ENCODE results near the gene RSRC1.

RSRC1 gene

DNA sequence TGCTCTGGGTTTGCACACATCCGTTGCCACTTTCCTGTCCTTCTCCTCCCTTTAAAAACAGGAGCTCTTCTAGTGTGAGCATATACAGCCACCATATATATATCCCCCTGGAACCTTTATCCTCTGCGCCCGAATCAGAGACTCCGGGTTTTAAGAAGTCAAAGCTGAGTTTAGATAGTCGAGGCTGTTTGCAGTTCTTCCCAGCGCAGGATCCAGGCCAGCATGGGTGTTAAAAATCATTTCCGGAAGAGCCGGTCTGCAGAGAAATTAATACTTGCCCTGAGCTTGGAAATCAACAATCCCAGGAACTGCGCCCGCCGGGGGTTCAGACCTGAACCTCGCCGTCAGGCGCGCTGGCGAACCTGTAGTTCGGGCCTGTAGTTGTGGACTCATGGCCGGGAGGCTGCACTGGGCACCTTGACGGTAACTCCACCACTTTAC is 6.0 kb upstream of the RSRC1 start:
- Histone ChIP-seq H3K27ac (ENCODE audit: low read depth, low read length) (no peak overlapping the region), H3K79me2 (ENCODE audit: control insufficient read depth, low read length) (peaks cover 40% of the 10 kb centered on the region), H3K27me3 (ENCODE audit: control insufficient read depth, low read length) (no peaks in the 10 kb centered on the region), H3K9me3 (ENCODE audit: control insufficient read depth, insufficient read depth, low read length) (no peaks in the 10 kb centered on the region), H3K9me2 (replicated peaks; ENCODE audit: control insufficient read depth, low read length) (no peaks in the 10 kb centered on the region), H4K20me1 (ENCODE audit: control insufficient read depth, insufficient read depth, low read depth, low read length) (no peaks in the 10 kb centered on the region), H3K4me3 (ENCODE audit: low read length) (peak overlapping the region; percentile 50), H3K36me3 (ENCODE audit: control insufficient read depth, low read length) (peaks cover 12% of the 10 kb centered on the region), H3K4me2 (ENCODE audit: low read length) (peak overlapping the region; percentile 50), H3K4me1 (ENCODE audit: control insufficient read depth, low read length) (peaks cover 33% of the 10 kb centered on the region), H3F3A (ENCODE audit: control insufficient read depth, insufficient read depth) (peaks cover 9% of the 10 kb centered on the region)
- TF ChIP-seq EZH2phosphoT487 (IDR thresholded peaks at IDR 0.05; ENCODE audit: borderline replicate concordance, low read length): no peak

DNA sequence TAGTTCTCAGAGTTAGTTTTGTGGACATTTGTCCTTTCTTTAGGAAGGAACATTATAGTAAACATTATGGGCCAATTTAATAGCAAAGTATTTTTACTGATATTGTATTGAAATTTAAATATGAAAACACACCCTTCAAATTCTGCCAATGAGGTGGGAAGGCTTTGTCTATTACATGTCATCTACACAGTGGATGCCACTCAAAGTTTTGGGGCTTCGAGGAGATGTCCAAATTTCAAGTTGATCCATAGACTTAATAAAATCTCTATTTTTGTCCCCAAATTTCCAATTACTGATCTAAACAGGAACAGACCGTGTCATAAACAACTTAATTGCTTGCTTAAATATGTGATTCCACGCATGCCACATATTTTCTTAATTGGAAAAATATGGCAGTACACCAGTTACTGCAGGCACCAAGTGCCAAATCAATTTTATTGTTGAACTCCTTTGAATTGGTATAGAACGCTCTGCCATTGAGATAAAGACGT is 5.4 kb upstream of the RSRC1 start:
- H3K9me3 ChIP-seq (ENCODE audit: control insufficient read depth, insufficient read depth, low read length): no peaks in the 10 kb centered on the region
- H3K4me3 ChIP-seq (ENCODE audit: low read length): peak overlapping the region; percentile 50
- peaks cover 9% of the 10 kb centered on the region for H3F3A ChIP-seq (ENCODE audit: control insufficient read depth, insufficient read depth)
- no peaks in the 10 kb centered on the region for H3K27me3 ChIP-seq (ENCODE audit: control insufficient read depth, low read length)
- TF ChIP-seq, protein P1, sequence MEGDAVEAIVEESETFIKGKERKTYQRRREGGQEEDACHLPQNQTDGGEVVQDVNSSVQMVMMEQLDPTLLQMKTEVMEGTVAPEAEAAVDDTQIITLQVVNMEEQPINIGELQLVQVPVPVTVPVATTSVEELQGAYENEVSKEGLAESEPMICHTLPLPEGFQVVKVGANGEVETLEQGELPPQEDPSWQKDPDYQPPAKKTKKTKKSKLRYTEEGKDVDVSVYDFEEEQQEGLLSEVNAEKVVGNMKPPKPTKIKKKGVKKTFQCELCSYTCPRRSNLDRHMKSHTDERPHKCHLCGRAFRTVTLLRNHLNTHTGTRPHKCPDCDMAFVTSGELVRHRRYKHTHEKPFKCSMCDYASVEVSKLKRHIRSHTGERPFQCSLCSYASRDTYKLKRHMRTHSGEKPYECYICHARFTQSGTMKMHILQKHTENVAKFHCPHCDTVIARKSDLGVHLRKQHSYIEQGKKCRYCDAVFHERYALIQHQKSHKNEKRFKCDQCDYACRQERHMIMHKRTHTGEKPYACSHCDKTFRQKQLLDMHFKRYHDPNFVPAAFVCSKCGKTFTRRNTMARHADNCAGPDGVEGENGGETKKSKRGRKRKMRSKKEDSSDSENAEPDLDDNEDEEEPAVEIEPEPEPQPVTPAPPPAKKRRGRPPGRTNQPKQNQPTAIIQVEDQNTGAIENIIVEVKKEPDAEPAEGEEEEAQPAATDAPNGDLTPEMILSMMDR (IDR thresholded peaks at IDR 0.05; ENCODE audit: low read depth, low read length, poor library complexity, severe bottlenecking): no peak
- TF ChIP-seq EZH2phosphoT487 (IDR thresholded peaks at IDR 0.05; ENCODE audit: borderline replicate concordance, low read length): no peak
- H3K4me2 ChIP-seq (ENCODE audit: low read length): peak overlapping the region; percentile 50
- no peaks in the 10 kb centered on the region for H3K9me2 ChIP-seq (replicated peaks; ENCODE audit: control insufficient read depth, low read length)
- H4K20me1 ChIP-seq (ENCODE audit: control insufficient read depth, insufficient read depth, low read depth, low read length): no peaks in the 10 kb centered on the region
- peaks cover 7% of the 10 kb centered on the region for H3K36me3 ChIP-seq (ENCODE audit: control insufficient read depth, low read length)
- peaks cover 46% of the 10 kb centered on the region for H3K79me2 ChIP-seq (ENCODE audit: control insufficient read depth, low read length)
- H3K4me1 ChIP-seq (ENCODE audit: control insufficient read depth, low read length): peaks cover 36% of the 10 kb centered on the region
- no peak overlapping the region for H3K27ac ChIP-seq (ENCODE audit: low read depth, low read length)

DNA sequence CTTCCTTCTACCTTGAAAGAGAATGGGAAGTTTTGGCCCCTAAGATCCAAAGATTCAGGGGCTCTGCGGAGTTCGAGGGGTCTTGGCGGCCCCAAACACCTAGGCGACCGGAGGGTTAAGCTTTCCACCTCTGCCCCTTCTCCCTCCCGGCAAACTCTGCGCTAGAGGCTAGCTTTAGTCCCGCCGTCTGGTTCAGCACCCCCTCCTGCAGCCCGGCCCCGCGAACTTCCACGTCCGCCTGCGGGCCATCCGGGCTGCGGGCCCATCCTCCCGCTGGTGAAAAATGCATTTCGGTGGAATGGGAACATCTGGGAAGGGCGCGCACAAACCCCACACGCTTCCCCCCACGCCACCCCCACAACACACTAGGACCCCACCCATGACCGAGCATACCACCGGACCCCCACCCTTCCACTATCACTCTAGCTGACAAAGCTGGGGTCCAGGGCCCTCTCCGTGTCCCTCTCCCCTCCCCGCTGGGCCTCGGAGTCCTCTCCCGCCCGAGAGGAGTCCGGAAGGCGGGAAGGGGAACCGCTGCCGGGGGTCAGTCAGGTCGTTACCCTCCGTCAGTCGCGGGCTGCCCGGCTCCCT is 4.7 kb upstream of the RSRC1 start:
- Histone ChIP-seq H3K9me3 (ENCODE audit: control insufficient read depth, insufficient read depth, low read length) (no peaks in the 10 kb centered on the region), H3K4me1 (ENCODE audit: control insufficient read depth, low read length) (peaks cover 36% of the 10 kb centered on the region), H3K27ac (ENCODE audit: low read depth, low read length) (0 out of 2 replicates have a peak overlapping the region, but pooled peaks have one; percentile 69), H3K79me2 (ENCODE audit: control insufficient read depth, low read length) (peaks cover 53% of the 10 kb centered on the region), H3K36me3 (ENCODE audit: control insufficient read depth, low read length) (peaks cover 4% of the 10 kb centered on the region), H4K20me1 (ENCODE audit: control insufficient read depth, insufficient read depth, low read depth, low read length) (no peaks in the 10 kb centered on the region), H3K4me2 (ENCODE audit: low read length) (peak overlapping the region; percentile 95), H3K9me2 (replicated peaks; ENCODE audit: control insufficient read depth, low read length) (no peaks in the 10 kb centered on the region), H3F3A (ENCODE audit: control insufficient read depth, insufficient read depth) (peaks cover 9% of the 10 kb centered on the region), H3K4me3 (ENCODE audit: low read length) (peak overlapping the region; percentile 79), H3K27me3 (ENCODE audit: control insufficient read depth, low read length) (no peaks in the 10 kb centered on the region)
- TF ChIP-seq EZH2phosphoT487 (IDR thresholded peaks at IDR 0.05; ENCODE audit: borderline replicate concordance, low read length): no peak
- TF ChIP-seq, protein P1 (IDR thresholded peaks at IDR 0.05; ENCODE audit: low read depth, low read length, poor library complexity, severe bottlenecking): no peak

DNA sequence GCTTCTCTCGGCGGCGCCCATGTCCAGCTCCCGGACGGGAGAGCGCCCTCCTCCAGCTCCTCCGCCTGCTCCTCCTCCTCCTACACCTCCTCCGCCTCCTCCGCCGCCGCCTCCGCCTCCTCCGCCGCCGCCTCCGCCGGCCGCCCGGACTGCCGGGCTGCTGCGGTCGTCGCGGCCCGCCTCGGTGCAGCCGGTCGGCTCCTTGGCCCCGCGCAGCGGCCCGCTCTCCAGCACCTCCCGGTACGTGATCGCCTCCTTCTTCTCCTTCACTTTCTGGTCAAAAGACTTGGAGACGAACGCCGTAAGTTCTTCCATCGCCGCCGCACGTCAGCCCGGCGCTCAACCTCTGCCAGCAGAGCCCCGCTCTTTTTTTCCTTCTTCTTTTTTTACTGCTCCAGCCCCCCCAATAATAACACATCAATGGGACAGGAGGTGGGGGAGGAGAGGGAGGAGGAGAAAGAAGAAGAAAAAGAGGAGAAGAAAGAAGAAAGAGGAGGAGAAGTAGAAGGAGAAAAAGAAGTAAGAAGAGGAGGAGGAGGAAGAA is 4.1 kb upstream of the RSRC1 start:
- Histone ChIP-seq H3K9me2 (replicated peaks; ENCODE audit: control insufficient read depth, low read length) (no peaks in the 10 kb centered on the region), H3K79me2 (ENCODE audit: control insufficient read depth, low read length) (peaks cover 59% of the 10 kb centered on the region), H3K27ac (ENCODE audit: low read depth, low read length) (peak overlapping the region; percentile 69), H3F3A (ENCODE audit: control insufficient read depth, insufficient read depth) (peaks cover 9% of the 10 kb centered on the region), H3K4me1 (ENCODE audit: control insufficient read depth, low read length) (peaks cover 38% of the 10 kb centered on the region), H3K27me3 (ENCODE audit: control insufficient read depth, low read length) (no peaks in the 10 kb centered on the region), H3K4me3 (ENCODE audit: low read length) (peak overlapping the region; percentile 79), H3K9me3 (ENCODE audit: control insufficient read depth, insufficient read depth, low read length) (no peaks in the 10 kb centered on the region), H3K36me3 (ENCODE audit: control insufficient read depth, low read length) (peaks cover 8% of the 10 kb centered on the region), H4K20me1 (ENCODE audit: control insufficient read depth, insufficient read depth, low read depth, low read length) (no peaks in the 10 kb centered on the region), H3K4me2 (ENCODE audit: low read length) (peak overlapping the region; percentile 95)
- no peak for TF ChIP-seq EZH2phosphoT487 (IDR thresholded peaks at IDR 0.05; ENCODE audit: borderline replicate concordance, low read length)
- TF ChIP-seq, protein P1 (IDR thresholded peaks at IDR 0.05; ENCODE audit: low read depth, low read length, poor library complexity, severe bottlenecking): peak; percentile 20

Measured in DOHH2 (cell line).